Heart right ventricle (tissue), 16 donors: Measurements from ENCODE around the gene CYP4F2. TPM values are rescaled to one million over a fixed set of nuclear protein-coding genes. Genes with fewer than 3 reads are reported as not detected.
"Not testable (repeated sequence)": the region's sequence is repeated elsewhere in the genome, so short reads cannot be mapped to it uniquely, and the experiment has no call there.

Experiments used
- ATAC-seq, 8 donors: fragments of 200-7000 bp; cut with Tn5 transposase; one replicate each; pipeline ENCODE4 v1.9.1; 2020; ENCODE audit warnings: mild to moderate bottlenecking in 8 of 8, moderate library complexity in 8 of 8, moderate number of reproducible peaks in 1 of 8
- DNase-seq, 2 donors: peaks; one replicate each; pipeline ENCODE4 v3.0.0-alpha.2; 2020
- H3K27ac ChIP-seq, 10 donors: fragments of 200-600 bp; sonication (generic) in 2 of 10; one replicate each; pipeline versions ENCODE4 v1.5.0 to v1.8.0; 2020 to 2022; ENCODE audit warnings: mild to moderate bottlenecking in 3 of 10
- H3K27me3 ChIP-seq, 7 donors: fragments of 200-600 bp; one replicate each; pipeline ENCODE4 v1.8.0; 2021 to 2022; ENCODE audit warnings: mild to moderate bottlenecking in 2 of 7
- H3K36me3 ChIP-seq, 9 donors: fragments of 200-600 bp; sonication (generic) in 1 of 9; one replicate each; pipeline versions ENCODE4 v1.5.0 to v1.8.0; 2020 to 2022; ENCODE audit warnings: mild to moderate bottlenecking in 2 of 9
- H3K4me1 ChIP-seq, 9 donors: fragments of 200-600 bp; sonication (generic) in 1 of 9; one replicate each; pipeline versions ENCODE4 v1.5.0 to v1.8.0; 2020 to 2022; ENCODE audit warnings: mild to moderate bottlenecking in 4 of 9
- H3K4me3 ChIP-seq, 10 donors: fragments of 200-600 bp; sonication (generic) in 2 of 10; one replicate each; pipeline versions ENCODE4 v1.5.0 to v1.8.0; 2020 to 2022; ENCODE audit warnings: mild to moderate bottlenecking in 7 of 10, moderate library complexity in 2 of 10
- H3K9me3 ChIP-seq, 11 donors: fragments of 200-600 bp in 10 of 11; sonication (generic) in 2 of 11; one replicate each; pipeline versions ENCODE4 v1.5.0 to v1.8.0; 2013 to 2022; ENCODE audit warnings: mild to moderate bottlenecking in 2 of 11, control low read depth in 1 of 11, moderate library complexity in 1 of 11
- WGBS, 2 donors: extraction: QIAGEN DNeasy Blood & Tissue Kit; methylation state at CpG; one replicate each; pipeline ENCODE4 v1.1.7; 2013; ENCODE audit warnings: inconsistent platforms in 1 of 2; 5-methylcytosine and 5-hydroxymethylcytosine counted together
- intact Hi-C, 10 donors: fragments of 100-400 bp; cut with DNase I; formaldehyde crosslinking; loops; one replicate each; pipeline versions ENCODE4 v1.11.1 to v1.14.2; 2022
- polyA plus RNA-seq, 2 donors: library from polyadenylated mRNA; stranded (reverse); fragments of 200-250 nt; gene quantifications; one replicate each; pipeline ENCODE4 v1.2.3, GENCODE V29; 2013
- total RNA-seq, 10 donors: library from RNA; stranded (reverse); fragmentation: NEBNext Ultra II Directional in 3 of 10; extraction: Animal tissue kit (Norgen Biotek cat#: 25700) in 3 of 10; gene quantifications; one replicate each; pipeline versions ENCODE4 v1.2.1 to v1.2.4, GENCODE V29; 2021 to 2023
- TF ChIP-seq, protein P1 (sequence below), 9 donors: fragments of 200-600 bp; sonication (generic) in 2 of 9; IDR thresholded peaks; one replicate each; pipeline versions ENCODE4 v1.5.0 to v1.8.0; 2021 to 2022; ENCODE audit warnings: antibody characterized with exemption in 9 of 9, mild to moderate bottlenecking in 5 of 9, moderate library complexity in 1 of 9
- donor health status: Arrhythmogenic right ventricular cardiomyopathy.
- donor health status: ischemic (EF 13 %, LVEDD 7.1; RV severe dilation, severe dysfunction).
- donor health status: healthy with polysubstance abuse.
- donor health status: DM: no; HTN: yes; CAD: no.
- donor health status: DM: no; HTN: no; CAD: no.
- donor health status: ischemic (EF 25% LVEDD 6.9; RV normal size, moderate dysfunction).
- donor health status: ischemic (EF 25% LVEDD 5.7; RV mildly dilated, moderate dysfunction).
- donor health status: healthy.
- donor health status: DM: yes; HTN: yes; CAD: no.
- donor health status: Ischemic cardiomyopathy.
- donor health status: ischemic (EF 35%, LVEDD 5.7; RV mildly dilated, moderate dysfunction).
- donor health status: nonischemic (EF 11% LVEDD 7.7; RV severe dilation, severe dysfunction).
- donor health status: DM: yes; HTN: yes; CAD: no.
- donor health status: PGD.
- donor health status: ischemic (EF 29% LVEDD 5.4; RV normal size, mild dysfunction).
- donor health status: nonischemic (EF 23%, LVEDD 6.1; RV moderate dilation, normal function).

The CYP4F2 gene
- total and polyA plus RNA-seq, 12 donors: not detected

- H3K4me1 ChIP-seq: no peaks in the 10 kb centered on the region
- 3% methylated on average over 41 to 44 of the region's 44 CpGs for WGBS, 2 donors
- no peak overlapping the region for H3K4me3 ChIP-seq
- ATAC-seq (no peak), DNase-seq (no peak)
- peaks cover 0 to 24% (median 4%) of the 10 kb centered on the region in 11 donors for H3K9me3 ChIP-seq
- intact Hi-C loops: no loop called here
- H3K36me3 ChIP-seq: no peaks in the 10 kb centered on the region
- TF ChIP-seq, protein P1, sequence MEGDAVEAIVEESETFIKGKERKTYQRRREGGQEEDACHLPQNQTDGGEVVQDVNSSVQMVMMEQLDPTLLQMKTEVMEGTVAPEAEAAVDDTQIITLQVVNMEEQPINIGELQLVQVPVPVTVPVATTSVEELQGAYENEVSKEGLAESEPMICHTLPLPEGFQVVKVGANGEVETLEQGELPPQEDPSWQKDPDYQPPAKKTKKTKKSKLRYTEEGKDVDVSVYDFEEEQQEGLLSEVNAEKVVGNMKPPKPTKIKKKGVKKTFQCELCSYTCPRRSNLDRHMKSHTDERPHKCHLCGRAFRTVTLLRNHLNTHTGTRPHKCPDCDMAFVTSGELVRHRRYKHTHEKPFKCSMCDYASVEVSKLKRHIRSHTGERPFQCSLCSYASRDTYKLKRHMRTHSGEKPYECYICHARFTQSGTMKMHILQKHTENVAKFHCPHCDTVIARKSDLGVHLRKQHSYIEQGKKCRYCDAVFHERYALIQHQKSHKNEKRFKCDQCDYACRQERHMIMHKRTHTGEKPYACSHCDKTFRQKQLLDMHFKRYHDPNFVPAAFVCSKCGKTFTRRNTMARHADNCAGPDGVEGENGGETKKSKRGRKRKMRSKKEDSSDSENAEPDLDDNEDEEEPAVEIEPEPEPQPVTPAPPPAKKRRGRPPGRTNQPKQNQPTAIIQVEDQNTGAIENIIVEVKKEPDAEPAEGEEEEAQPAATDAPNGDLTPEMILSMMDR (IDR thresholded peaks at IDR 0.05): no peak
- H3K27me3 ChIP-seq: peaks cover 0 to 93% (median 63%) of the 10 kb centered on the region in 7 donors
- H3K27ac ChIP-seq: no peak overlapping the region
Measured at GRCh38 chr19:15911599-15912235, 13.8 kb upstream of the CYP4F2 start.

DNA sequence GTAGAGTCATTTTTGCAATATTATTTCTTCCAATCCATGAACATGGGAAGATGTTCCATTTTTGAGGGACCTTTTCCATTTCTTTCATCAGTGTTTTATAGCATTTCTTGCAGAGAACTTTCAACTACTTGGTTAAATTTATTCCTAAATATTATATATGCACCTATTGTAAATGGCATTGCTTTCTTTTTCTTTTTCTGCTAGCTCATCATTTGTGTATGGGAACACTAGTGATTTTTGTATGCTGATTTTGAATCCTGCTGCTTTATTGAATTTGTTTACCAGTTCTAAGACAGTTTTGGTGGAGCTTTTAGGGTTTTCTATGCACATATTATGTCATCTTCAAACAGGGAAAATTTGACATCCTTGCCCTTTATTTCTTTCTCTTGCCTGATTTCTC lies 7.2 kb upstream of the CYP4F2 start:
- TF ChIP-seq, protein P1 (IDR thresholded peaks at IDR 0.05): no peak
- Histone ChIP-seq H3K9me3 (peaks cover 0 to 8% (median 0%) of the 10 kb centered on the region in 11 donors), H3K36me3 (no peaks in the 10 kb centered on the region), H3K4me1 (no peaks in the 10 kb centered on the region), H3K27me3 (peaks cover 0 to 51% (median 28%) of the 10 kb centered on the region in 7 donors), H3K27ac (no peak overlapping the region), H3K4me3 (no peak overlapping the region)
- intact Hi-C loops: no loop called here
- ATAC-seq: no peak
- no peak for DNase-seq

GRCh38 chr19:15902898-15903297 lies 5.0 kb upstream of the CYP4F2 start:
- DNase-seq, H3K4me3 ChIP-seq, H3K27ac ChIP-seq, H3K36me3 ChIP-seq, intact Hi-C loops, H3K9me3 ChIP-seq, ATAC-seq, H3K4me1 ChIP-seq: not testable (repeated sequence)
- peaks cover 0 to 52% (median 30%) of the 10 kb centered on the region in 7 donors for H3K27me3 ChIP-seq
- 90 to 91% methylated on average over 29 of the region's 29 CpGs for WGBS, 2 donors

DNA sequence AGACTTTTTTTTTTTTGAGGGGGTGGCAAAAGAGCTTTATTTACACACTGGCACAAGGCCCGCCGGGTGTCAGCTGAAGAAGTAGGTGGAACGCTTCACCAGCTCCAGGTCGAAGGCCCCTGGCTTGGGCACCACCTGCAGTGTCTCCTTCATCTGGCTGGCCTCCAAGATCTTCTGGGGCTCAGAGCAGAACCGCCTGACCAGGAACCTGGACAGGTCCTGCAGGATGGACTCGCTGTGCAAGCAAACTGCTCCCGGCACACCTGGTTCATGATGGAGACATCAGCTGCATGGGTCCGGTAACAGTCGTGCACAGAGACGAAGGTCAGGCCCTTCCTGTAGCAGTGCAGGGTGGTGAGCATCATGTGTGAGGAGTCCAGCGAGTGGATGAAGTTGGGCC lies 4.4 kb upstream of the CYP4F2 start:
- 83 to 86% methylated on average over 11 of the region's 11 CpGs for WGBS, 2 donors
- H3K9me3 ChIP-seq: peaks cover 0 to 8% (median 0%) of the 10 kb centered on the region in 11 donors
- no peaks in the 10 kb centered on the region for H3K36me3 ChIP-seq
- no peak overlapping the region for H3K4me3 ChIP-seq
- H3K27ac ChIP-seq: no peak overlapping the region
- no peak for ATAC-seq
- peaks cover 0 to 52% (median 31%) of the 10 kb centered on the region in 7 donors for H3K27me3 ChIP-seq
- TF ChIP-seq, protein P1 (IDR thresholded peaks at IDR 0.05): no peak
- DNase-seq: no peak
- no peaks in the 10 kb centered on the region for H3K4me1 ChIP-seq
- intact Hi-C loops: no loop called here

DNA sequence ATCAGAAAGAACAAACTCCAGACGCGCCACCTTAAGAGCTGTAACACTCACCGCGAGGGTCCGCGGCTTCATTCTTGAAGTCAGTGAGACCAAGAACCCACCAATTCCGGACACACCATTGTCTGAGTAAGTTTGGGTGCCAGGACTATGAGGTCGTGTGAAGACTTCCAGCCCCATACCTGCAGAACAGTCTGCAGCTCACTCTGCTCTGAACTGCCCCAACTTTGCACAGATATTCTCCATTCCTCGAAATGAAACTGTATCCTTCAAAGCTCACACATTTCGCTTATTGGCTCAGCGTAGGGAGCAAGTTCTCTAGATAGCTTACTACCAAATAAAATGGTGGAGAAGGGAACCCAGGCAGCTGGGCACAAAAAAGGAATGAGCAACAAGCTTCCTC lies 2.6 kb upstream of the CYP4F2 start:
- TF ChIP-seq, protein P1 (IDR thresholded peaks at IDR 0.05): no peak
- intact Hi-C loops: no loop called here
- ATAC-seq: no peak
- Histone ChIP-seq H3K27ac (no peak overlapping the region), H3K27me3 (peaks cover 0 to 48% (median 28%) of the 10 kb centered on the region in 7 donors), H3K36me3 (no peaks in the 10 kb centered on the region), H3K4me3 (no peak overlapping the region), H3K9me3 (peaks cover 0 to 8% (median 0%) of the 10 kb centered on the region in 11 donors), H3K4me1 (no peaks in the 10 kb centered on the region)
- 76 to 86% methylated on average over 9 to 11 of the region's 11 CpGs for WGBS, 2 donors
- DNase-seq: no peak

- ATAC-seq, intact Hi-C loops: not testable (repeated sequence)
- WGBS, 2 donors: 36 to 48% methylated on average over 8 to 12 of the region's 15 CpGs
Measured at GRCh38 chr19:15900032-15900431, 2.2 kb upstream of the CYP4F2 start.

GRCh38 chr19:15899561-15899960 lies 1.7 kb upstream of the CYP4F2 start:
- intact Hi-C loops: not testable (repeated sequence)
- peaks cover 0 to 45% (median 32%) of the 10 kb centered on the region in 7 donors for H3K27me3 ChIP-seq
- 8 to 21% methylated on average over 30 of the region's 30 CpGs for WGBS, 2 donors

More at GRCh38 chr19:15900032-15900431, 2.2 kb upstream of the CYP4F2 start:
- not testable (repeated sequence) for DNase-seq, H3K36me3 ChIP-seq, H3K9me3 ChIP-seq, H3K27ac ChIP-seq, H3K4me1 ChIP-seq
- Histone ChIP-seq H3K27me3 (peaks cover 0 to 45% (median 28%) of the 10 kb centered on the region in 7 donors), H3K4me3 (peak overlapping the region in 1 of 10 donors; percentile 14)

More at GRCh38 chr19:15899561-15899960, 1.7 kb upstream of the CYP4F2 start:
- H3K36me3 ChIP-seq, H3K9me3 ChIP-seq, ATAC-seq, H3K27ac ChIP-seq, H3K4me1 ChIP-seq, DNase-seq: not testable (repeated sequence)
- peak overlapping the region in 1 of 10 donors; percentile 14 for H3K4me3 ChIP-seq
